GM18873 (cell line): ENCODE results near the gene RPUSD1.
A peak's percentile ranks its signal among the peaks of the same experiment; 100 is the strongest.

Experiments used
- ATAC-seq: cut with Tn5 transposase; IDR thresholded peaks from one replicate; pipeline ENCODE4 v1.9.1; 2021; ENCODE audit warnings: mild to moderate bottlenecking, moderate library complexity, moderate number of reproducible peaks; ENCODE audit not compliant: unreplicated experiment, low FRiP score

Gene RPUSD1

DNA sequence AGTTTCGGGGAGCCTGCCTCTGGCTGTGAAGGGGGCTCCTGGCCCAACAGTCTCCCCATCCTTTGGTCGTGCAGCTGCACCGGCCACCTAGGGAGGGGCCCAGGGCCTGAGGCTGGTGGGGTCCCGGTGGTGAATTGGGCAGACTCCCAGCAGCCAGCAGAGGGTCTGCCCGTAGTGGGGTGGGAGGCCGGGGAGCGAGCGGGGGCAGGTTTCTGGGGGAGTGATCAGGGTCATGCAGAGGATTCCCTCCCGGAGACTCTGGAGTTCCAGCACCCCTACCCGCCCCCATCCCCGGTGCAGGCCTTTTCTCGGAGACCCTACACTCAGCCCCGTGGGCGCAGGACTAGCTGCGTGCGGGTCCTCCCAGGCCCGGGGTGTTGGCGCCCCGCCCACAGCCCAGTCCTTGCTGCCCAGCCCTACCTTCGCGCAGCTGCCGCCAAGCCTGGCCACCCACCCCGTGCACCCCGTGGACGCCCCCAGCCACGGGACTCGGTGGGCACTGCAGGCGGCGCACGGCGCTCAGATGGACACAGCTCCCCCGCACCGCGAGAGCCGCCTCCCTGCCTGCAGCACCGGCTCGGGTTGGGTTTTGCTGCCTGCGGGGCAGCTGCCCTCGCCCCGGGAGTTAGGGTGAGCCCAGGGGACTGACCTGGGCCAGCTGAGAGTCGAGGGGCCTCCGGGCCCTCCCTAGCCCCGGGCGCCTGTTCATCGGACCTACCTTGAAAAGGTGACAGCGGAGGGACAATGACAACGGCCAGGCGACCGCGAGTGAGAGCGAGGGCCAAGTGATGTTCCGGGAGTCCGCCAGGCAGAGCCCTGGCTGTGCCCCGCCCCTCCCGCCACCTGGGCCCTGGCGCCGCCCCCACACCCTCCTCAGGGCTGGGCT, 12.0 kb upstream of the RPUSD1 start, which contains the start of gene GNG13:
TSS of gene GNG13 (minus strand) at position 787 of the 886 bp plus-strand sequence. CDS start 1,657 bp downstream, outside the sequence.
- no peak for ATAC-seq

GRCh38 chr16:799111-799947, 11.1 kb upstream of the RPUSD1 start:
- ATAC-seq: no peak

GRCh38 chr16:798666-799065, 10.5 kb upstream of the RPUSD1 start:
- no peak for ATAC-seq

DNA sequence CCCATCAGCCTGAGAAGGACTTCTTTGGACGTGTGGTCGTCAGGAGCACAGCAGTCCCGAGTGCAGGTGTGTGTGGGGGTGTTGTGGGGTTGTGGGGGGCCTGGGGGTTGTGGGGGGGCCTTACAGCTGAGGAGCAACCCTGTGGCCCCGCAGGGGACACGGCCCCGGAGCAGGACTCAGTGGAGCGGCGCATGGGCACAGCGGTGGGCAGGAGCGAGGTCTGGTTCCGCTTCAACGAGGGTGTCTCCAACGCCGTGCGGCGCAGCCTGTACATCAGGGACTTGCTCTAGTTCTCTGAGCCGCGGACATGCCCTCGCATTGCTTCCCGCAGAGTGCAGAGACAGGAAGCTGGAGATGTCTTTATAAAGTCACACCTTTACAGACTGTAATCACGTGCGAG, 9.5 kb upstream of the RPUSD1 start:
- no peak for ATAC-seq

- no peak for ATAC-seq
Observed at GRCh38 chr16:797120-797420, 8.9 kb upstream of the RPUSD1 start.

DNA sequence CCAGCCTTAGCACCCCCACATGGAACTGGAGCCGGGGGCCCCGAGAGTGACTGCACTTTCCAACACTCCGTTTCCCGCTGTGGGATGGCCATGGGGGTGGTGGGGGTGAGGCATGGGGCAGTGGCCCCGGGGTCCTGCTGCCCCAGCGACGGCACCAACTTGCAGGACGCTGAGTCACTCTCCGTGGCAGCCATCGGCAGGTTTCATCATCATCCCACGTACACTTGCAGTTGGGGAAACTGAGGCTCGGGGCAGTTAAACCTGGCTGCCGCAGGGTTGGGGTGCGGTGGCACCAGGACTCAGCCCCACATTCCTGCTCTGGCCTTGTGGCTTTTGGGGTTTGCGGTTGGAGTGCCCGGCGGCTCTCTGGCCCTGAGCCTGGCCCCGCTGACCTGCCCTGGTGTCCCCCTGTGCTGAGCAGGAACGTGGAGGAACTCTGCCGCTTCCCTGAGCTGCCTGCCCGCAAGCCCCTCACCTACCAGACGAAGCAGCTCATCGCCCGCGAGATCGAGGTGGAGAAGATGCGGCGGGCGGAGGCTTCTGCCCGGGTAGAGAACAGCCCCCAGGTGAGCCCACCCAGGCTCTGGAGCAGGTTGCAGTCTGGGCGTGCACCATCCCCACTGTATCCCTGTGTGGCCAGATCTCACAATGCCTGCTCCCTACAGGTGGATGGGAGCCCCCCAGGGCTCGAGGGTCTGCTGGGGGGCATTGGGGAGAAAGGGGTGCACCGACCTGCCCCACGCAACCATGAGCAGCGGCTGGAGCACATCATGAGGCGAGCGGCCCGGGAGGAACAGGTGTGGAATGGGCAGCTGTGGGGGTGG, 8.3 kb upstream of the RPUSD1 start:
- no peak for ATAC-seq

DNA sequence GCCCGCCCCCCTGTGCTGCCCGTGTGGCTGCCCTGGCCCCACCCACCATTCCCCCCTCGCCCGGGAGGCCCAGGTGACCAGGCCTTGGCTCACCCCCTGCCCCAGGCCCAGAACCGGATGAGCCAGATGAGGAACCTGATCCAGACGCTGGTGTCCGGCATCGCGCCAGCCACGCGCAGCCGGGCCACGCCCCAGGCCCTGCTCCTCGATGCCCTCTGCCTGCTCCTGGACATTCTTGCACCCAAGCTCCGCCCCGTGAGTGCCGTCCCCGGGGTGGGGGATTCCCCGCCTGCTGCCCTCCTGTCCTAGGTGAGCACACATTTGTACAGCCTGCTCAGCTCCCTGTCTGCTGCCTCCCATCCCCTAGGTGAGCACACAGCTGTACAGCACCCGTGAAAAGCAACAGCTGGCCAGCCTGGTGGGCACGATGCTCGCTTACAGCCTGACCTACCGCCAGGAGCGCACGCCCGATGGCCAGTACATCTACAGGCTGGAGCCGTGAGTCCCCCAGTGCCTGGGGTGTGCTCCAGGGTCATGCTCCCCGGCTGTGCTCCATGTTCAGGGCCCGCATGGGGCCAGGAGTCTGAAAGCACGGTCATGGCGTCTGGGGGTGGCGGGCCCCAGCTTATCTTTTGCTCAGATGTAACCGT, 7.5 kb upstream of the RPUSD1 start:
- no peak for ATAC-seq

- no peak for ATAC-seq
Observed at GRCh38 chr16:794853-795466, 6.8 kb upstream of the RPUSD1 start.

GRCh38 chr16:794091-794822, 6.1 kb upstream of the RPUSD1 start:
- ATAC-seq: no peak

DNA sequence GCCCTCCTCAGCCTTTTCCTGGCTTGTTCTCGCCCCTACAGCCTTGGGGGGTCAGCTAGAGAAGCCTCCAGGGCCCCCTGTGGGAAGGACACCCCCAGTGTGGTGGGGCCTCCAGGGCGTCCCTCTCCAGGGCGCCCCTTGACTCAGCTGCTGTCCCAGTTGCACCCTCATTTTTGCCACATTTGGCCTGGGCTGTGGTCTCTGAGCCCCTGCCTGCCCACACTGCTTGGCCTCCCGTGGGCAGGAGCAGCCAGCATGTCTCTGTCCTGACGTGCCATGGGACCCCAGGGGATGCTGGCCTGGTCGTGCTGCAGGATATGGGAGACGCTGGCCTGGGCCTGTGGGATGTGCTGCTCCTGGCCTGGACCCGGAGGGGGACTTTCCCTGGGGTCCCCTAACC, 5.2 kb upstream of the RPUSD1 start:
- ATAC-seq: no peak

DNA sequence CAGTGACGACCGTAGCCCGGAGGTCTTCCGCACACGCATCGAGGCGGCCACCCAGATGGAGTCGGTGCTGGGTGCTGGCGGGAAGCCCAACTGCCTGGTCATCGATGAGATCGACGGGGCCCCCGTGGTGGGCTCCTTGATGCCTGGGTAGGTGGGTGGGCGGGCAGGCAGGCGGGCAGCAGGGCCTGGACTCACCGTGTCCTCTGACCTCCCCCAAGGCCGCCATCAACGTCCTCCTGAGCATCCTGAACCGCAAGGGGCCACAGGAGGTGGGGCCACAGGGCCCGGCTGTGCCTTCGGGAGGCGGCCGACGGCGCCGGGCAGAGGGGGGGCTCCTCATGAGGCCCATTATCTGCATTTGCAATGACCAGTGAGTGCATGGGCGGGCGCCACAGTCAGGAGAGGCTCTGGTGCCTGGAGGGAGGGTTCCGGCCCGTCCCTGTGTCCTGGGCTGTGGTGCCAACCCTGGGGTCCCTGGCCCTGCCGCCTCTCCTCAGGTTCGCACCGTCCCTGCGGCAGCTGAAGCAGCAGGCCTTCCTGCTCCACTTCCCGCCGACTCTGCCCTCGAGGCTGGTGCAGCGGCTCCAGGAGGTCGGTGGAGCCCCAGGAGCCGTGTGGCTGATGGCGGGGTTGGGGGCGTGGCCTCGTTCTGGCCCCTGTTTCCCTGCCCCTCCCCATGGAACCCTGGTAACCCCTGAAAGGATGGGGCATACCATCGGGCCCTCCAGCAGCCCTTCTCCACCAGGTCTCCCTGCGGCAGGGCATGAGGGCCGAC, 4.2 kb upstream of the RPUSD1 start:
- no peak for ATAC-seq

GRCh38 chr16:791131-791530, 3.0 kb upstream of the RPUSD1 start:
- ATAC-seq: no peak

DNA sequence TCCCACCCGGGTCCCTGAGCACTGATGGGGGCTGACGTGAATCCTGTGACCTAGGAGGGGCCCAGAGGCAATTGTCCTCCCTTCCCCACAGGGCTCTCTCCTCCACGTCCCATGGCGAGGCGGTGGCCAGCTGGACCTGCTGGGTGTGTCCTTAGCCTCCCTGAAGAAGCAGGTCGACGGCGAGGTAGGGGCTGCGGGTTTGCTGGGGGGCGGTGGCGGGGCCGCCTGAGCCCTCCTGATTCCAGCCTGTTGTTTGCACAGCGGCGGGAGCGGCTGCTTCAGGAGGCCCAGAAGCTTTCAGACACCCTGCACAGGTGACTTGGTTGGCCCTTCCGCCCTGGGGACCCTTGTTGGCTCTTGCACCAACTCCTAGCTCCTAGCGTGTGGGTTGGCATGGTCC, 1.9 kb upstream of the RPUSD1 start:
- ATAC-seq: no peak

GRCh38 chr16:789191-789850, 1.1 kb upstream of the RPUSD1 start:
- ATAC-seq: no peak

- peak; percentile 38 for ATAC-seq
Observed at GRCh38 chr16:788399-789126, 382 bp upstream of the RPUSD1 start, which contains the start of gene CHTF18. TSS of gene CHTF18 (plus strand) at chr16:788620. CDS start at chr16:788685, 65 bp downstream.

DNA sequence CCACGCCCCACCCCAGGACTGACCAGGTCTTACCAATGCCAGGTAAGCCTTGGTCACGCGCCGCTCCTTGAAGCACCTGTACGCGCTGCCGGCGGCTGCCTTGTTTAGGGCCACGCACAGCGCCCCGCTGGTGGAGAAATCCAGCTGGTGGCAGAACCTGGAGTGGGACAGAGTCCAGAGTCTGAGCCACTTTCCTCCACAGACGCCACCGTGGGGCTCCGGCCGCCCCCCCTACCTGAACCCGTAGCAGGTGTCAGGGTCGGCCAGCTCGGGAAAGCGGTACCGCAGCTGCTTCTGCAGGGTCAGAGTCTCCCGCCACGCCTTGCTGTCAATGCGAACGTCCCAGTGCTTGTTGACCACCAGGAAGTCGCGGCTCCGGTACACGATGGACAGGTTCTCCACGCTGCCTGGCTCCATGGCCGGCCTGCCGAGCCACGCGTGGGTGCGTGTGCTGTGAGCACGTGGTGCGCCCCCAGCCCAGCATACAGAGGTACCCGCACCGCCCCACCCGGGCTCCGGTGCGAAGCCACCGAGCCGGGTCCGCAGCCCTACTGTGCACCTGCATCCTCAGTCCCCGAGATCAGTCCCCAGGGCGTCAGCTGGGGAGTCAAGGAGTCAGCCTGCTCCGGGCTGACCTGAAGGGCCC, 737 bp downstream of the RPUSD1 start:
- ATAC-seq: no peak
